ENCODE data around the gene FHDC1.
"Not testable (repeated sequence)": the region's sequence is repeated elsewhere in the genome, so short reads cannot be mapped to it uniquely, and the experiment has no call there.

The FHDC1 gene

GRCh38 chr4:152935631-152936445 lies at the start of gene FHDC1:
Gene FHDC1 (plus strand): TSS chr4:152936323. CDS start chr4:152943058, 6,735 bp downstream.
- peak; percentile 79 for DNase-seq (ENCODE audit: low spot score)

- DNase-seq (ENCODE audit: low spot score), result no peak
Observed at GRCh38 chr4:152887981-152888380, 48.1 kb upstream of the FHDC1 start.

GRCh38 chr4:152892974-152893373 lies 43.1 kb upstream of the FHDC1 start:
- DNase-seq (ENCODE audit: low spot score), result no peak

GRCh38 chr4:152894673-152895072 lies 41.5 kb upstream of the FHDC1 start:
- DNase-seq (ENCODE audit: low spot score), result no peak

GRCh38 chr4:152896811-152897210 lies 39.3 kb upstream of the FHDC1 start:
- DNase-seq (ENCODE audit: low spot score), result no peak

GRCh38 chr4:152898133-152898532 lies 38.0 kb upstream of the FHDC1 start:
- DNase-seq (ENCODE audit: low spot score), result not testable (repeated sequence)

GRCh38 chr4:152898606-152899005 lies 37.5 kb upstream of the FHDC1 start:
- DNase-seq (ENCODE audit: low spot score), result no peak

- DNase-seq (ENCODE audit: low spot score), result no peak
Observed at GRCh38 chr4:152900395-152900794, 35.7 kb upstream of the FHDC1 start.

- no peak for DNase-seq (ENCODE audit: low spot score)
Observed at GRCh38 chr4:152901205-152901604, 34.9 kb upstream of the FHDC1 start.

- DNase-seq (ENCODE audit: low spot score), result no peak
Observed at GRCh38 chr4:152903658-152904057, 32.5 kb upstream of the FHDC1 start.

- no peak for DNase-seq (ENCODE audit: low spot score)
Observed at GRCh38 chr4:152909901-152910300, 26.2 kb upstream of the FHDC1 start.

GRCh38 chr4:152910521-152910920 lies 25.6 kb upstream of the FHDC1 start:
- DNase-seq (ENCODE audit: low spot score), result no peak

GRCh38 chr4:152917543-152918395 lies 18.4 kb upstream of the FHDC1 start:
- no peak for DNase-seq (ENCODE audit: low spot score)

GRCh38 chr4:152919826-152920225 lies 16.3 kb upstream of the FHDC1 start:
- DNase-seq (ENCODE audit: low spot score), result no peak

GRCh38 chr4:152920768-152921167 lies 15.4 kb upstream of the FHDC1 start:
- DNase-seq (ENCODE audit: low spot score), result no peak

GRCh38 chr4:152921284-152921683 lies 14.8 kb upstream of the FHDC1 start:
- DNase-seq (ENCODE audit: low spot score), result no peak

- DNase-seq (ENCODE audit: low spot score), result no peak
Observed at GRCh38 chr4:152925851-152926250, 10.3 kb upstream of the FHDC1 start.

GRCh38 chr4:152926959-152927358 lies 9.2 kb upstream of the FHDC1 start:
- DNase-seq (ENCODE audit: low spot score), result no peak

GRCh38 chr4:152927737-152928136 lies 8.4 kb upstream of the FHDC1 start:
- DNase-seq (ENCODE audit: low spot score), result no peak

GRCh38 chr4:152928286-152928685 lies 7.8 kb upstream of the FHDC1 start:
- no peak for DNase-seq (ENCODE audit: low spot score)

GRCh38 chr4:152929888-152930287 lies 6.2 kb upstream of the FHDC1 start:
- DNase-seq (ENCODE audit: low spot score), result no peak

- peak; percentile 91 for DNase-seq (ENCODE audit: low spot score)
Observed at GRCh38 chr4:152935143-152935542, 980 bp upstream of the FHDC1 start.
